NB4 (cell line): ENCODE measurements around the gene MOXD1.

Experiments used
- DNase-seq: peaks from one replicate; pipeline ENCODE4 v3.0.0; 2010; ENCODE audit warnings: low read depth
- H3K4me3 ChIP-seq: one replicate; pipeline ENCODE4 v1.5.1; 2011; ENCODE audit warnings: mild to moderate bottlenecking, low read depth, low read length, moderate library complexity
- CTCF ChIP-seq: IDR thresholded peaks from one replicate; pipeline ENCODE4 v1.5.1; 2012; ENCODE audit warnings: low read depth, low read length
- MYC ChIP-seq: IDR thresholded peaks from 2 replicates; pipeline ENCODE4 v1.6.1; 2011; ENCODE audit warnings: low read depth, low read length
- POLR2A ChIP-seq: IDR thresholded peaks from 2 replicates; pipeline ENCODE4 v1.6.1; 2011; ENCODE audit warnings: mild to moderate bottlenecking; ENCODE audit not compliant: insufficient read length; ENCODE audit errors: extremely low read depth
- TF ChIP-seq, protein P1 (sequence below): IDR thresholded peaks from 2 replicates; pipeline ENCODE4 v1.6.1; 2011; ENCODE audit warnings: low read depth, low read length

MOXD1 gene

DNA sequence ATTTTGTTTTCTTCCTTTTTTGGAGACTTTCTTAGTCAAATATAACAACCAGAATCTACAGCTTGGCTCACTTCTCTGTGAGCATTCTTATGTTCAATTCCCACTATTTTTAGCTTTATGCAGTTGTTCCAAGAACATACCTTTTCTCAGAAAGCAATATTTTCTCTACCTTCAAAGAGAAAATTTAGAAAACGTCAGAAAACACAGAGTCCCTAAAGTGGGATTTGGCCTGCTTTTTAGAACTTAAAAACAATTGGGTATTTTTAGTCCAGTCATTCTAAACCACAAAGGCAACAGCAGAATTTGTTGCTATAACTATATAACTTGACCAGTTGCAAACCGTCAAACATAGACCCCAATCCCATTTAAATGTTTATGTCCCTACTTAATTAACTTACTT lies 133.1 kb downstream of the MOXD1 start:
- TF ChIP-seq MYC (no peak), CTCF (no peak), POLR2A (no peak)
- TF ChIP-seq, protein P1, sequence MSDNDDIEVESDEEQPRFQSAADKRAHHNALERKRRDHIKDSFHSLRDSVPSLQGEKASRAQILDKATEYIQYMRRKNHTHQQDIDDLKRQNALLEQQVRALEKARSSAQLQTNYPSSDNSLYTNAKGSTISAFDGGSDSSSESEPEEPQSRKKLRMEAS = no peak
- DNase-seq = no peak
- H3K4me3 ChIP-seq = no peak overlapping the region

GRCh38 chr6:132265451-132266097 lies 135.7 kb downstream of the MOXD1 start:
- TF ChIP-seq, protein P1 = no peak
- TF ChIP-seq CTCF = no peak
- TF ChIP-seq MYC = no peak
- TF ChIP-seq POLR2A = no peak
- H3K4me3 ChIP-seq = no peak overlapping the region
- no peak for DNase-seq

DNA sequence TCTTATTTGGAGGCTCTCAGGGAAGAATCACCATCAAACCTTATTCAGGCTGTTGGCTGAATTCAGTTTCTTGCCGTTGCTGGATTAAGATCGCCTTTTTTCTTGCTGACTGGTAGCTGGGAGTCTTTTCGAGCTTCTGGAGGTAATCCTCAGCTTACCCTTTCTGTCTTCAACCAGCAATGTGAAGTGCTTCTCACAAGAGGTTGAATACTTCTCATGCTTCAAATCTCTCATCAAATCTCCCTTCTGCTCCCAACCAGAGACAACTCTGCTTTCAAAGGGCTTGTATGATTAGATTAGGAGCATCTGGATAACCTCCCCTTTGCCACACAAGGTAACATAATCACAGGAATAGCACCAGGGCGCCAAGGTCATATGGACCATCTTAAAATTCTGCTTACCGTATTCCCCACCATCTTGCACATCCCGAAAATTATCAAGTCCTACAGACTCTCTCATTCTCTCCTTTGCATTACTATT lies 137.2 kb downstream of the MOXD1 start:
- no peak for TF ChIP-seq CTCF
- TF ChIP-seq POLR2A = no peak
- no peak for TF ChIP-seq MYC
- TF ChIP-seq, protein P1 = no peak
- H3K4me3 ChIP-seq = no peak overlapping the region
- DNase-seq = no peak

- no peak for DNase-seq
- H3K4me3 ChIP-seq = no peak overlapping the region
- TF ChIP-seq POLR2A (no peak), CTCF (no peak), MYC (no peak)
- TF ChIP-seq, protein P1 = no peak
Observed at GRCh38 chr6:132261354-132261753, 139.9 kb downstream of the MOXD1 start.

GRCh38 chr6:132259070-132259469 lies 142.2 kb downstream of the MOXD1 start:
- DNase-seq = peak; percentile 5
- TF ChIP-seq MYC (no peak), POLR2A (no peak), CTCF (no peak)
- TF ChIP-seq, protein P1 = no peak
- H3K4me3 ChIP-seq = no peak overlapping the region
